Body of pancreas (tissue), 4 donors: ENCODE results near the gene PRMT6. TPM values are rescaled to one million over a fixed set of nuclear protein-coding genes. Genes with fewer than 3 reads are reported as not detected.
"Not testable (repeated sequence)": the region's sequence is repeated elsewhere in the genome, so short reads cannot be mapped to it uniquely, and the experiment has no call there.

ENCODE experiments used
- ATAC-seq: fragments of 150-250 bp; one replicate; pipeline ENCODE4 v1.9.1; 2016
- DNase-seq, 4 donors: peaks; one replicate each; pipeline ENCODE4 v3.0.0-alpha.2; 2019
- H3K27ac ChIP-seq, 4 donors: fragments of 200-600 bp; sonication (generic); 1 replicate in 3 of 4; 2 replicates in 1 of 4; pipeline versions ENCODE4 v1.5.1 to v1.6.1; 2016 to 2019; ENCODE audit warnings: mild to moderate bottlenecking in 1 of 4, mixed read lengths in 1 of 4, moderate library complexity in 1 of 4
- H3K27me3 ChIP-seq, 2 donors: fragments of 200-600 bp; sonication (generic); one replicate each; pipeline ENCODE4 v1.6.0; 2016; ENCODE audit warnings: mild to moderate bottlenecking in 1 of 2
- H3K36me3 ChIP-seq, 2 donors: fragments of 200-600 bp; sonication (generic); replicated peaks in 1 of 2; 2 replicates each; pipeline ENCODE4 v1.5.1; 2016; ENCODE audit warnings: low read depth in 2 of 2; ENCODE audit not compliant: insufficient read depth in 1 of 2
- H3K4me1 ChIP-seq: fragments of 200-600 bp; sonication (generic); one replicate; pipeline ENCODE4 v1.6.0; 2016
- H3K4me3 ChIP-seq, 2 donors: fragments of 200-600 bp; sonication (generic); 1 replicate in 1 of 2; 2 replicates in 1 of 2; pipeline ENCODE4 v1.5.1; 2016 to 2019
- H3K9me3 ChIP-seq, 3 donors: fragments of 200-600 bp; sonication (generic); 1 replicate in 2 of 3; 2 replicates in 1 of 3; pipeline ENCODE4 v1.5.1; 2016
- POLR2A ChIP-seq, 3 donors: fragments of 450-650 bp; IDR thresholded peaks; one replicate each; pipeline ENCODE4 v1.6.1; 2016; ENCODE audit warnings: antibody characterized with exemption in 3 of 3, mild to moderate bottlenecking in 2 of 3
- WGBS, 2 donors: methylation state at CpG; one replicate each; pipeline ENCODE4 v1.1.5; 2017; 5-methylcytosine and 5-hydroxymethylcytosine counted together
- intact Hi-C: fragments of 100-400 bp; cut with DNase I; formaldehyde crosslinking; loops from one replicate; pipeline ENCODE4 v1.15.1; 2023
- total RNA-seq, 2 donors: library from RNA; depleted of rRNA; stranded (reverse); fragments of >200 nt; gene quantifications; one replicate each; pipeline ENCODE4 v1.1.0, GENCODE V29; 2016
- TF ChIP-seq, protein P1 (sequence below), 7 experiments: fragments of 450-650 bp in 4 of 7; fragments of 200-600 bp in 3 of 7; sonication (generic) in 3 of 7; IDR thresholded peaks; one replicate each; pipeline ENCODE4 v1.5.1; 2016 to 2019; ENCODE audit warnings: antibody characterized with exemption in 7 of 7

Gene PRMT6
- total RNA-seq, 2 donors from 2014 or later, result 8.9 to 9.9 TPM

DNA sequence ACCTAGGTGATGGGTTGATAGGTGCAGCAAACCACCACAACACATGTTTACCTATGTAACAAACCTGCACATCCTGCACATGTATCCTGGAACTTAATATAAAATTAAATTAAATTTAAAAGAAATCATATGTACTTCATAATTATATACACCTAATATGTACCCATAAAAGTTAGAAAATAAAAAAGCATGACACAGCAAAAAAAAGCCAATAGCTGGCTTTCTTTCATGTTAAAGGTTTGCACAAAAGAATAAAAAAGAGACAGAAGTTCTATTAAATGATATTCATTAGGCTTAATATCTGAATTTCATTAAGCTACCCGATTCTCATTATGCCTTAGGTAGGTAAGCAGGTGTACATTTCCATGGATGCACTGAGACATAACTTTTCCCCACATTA, 5.2 kb upstream of the PRMT6 start:
- Histone ChIP-seq H3K27ac (no peak overlapping the region), H3K36me3 (no peaks in the 10 kb centered on the region), H3K4me3 (no peak overlapping the region), H3K4me1 (peaks cover 3% of the 10 kb centered on the region), H3K9me3 (no peaks in the 10 kb centered on the region), H3K27me3 (no peaks in the 10 kb centered on the region)
- WGBS, 2 donors, result 84 to 86% methylated on average over 1 of the region's 1 CpG
- TF ChIP-seq, protein P1, sequence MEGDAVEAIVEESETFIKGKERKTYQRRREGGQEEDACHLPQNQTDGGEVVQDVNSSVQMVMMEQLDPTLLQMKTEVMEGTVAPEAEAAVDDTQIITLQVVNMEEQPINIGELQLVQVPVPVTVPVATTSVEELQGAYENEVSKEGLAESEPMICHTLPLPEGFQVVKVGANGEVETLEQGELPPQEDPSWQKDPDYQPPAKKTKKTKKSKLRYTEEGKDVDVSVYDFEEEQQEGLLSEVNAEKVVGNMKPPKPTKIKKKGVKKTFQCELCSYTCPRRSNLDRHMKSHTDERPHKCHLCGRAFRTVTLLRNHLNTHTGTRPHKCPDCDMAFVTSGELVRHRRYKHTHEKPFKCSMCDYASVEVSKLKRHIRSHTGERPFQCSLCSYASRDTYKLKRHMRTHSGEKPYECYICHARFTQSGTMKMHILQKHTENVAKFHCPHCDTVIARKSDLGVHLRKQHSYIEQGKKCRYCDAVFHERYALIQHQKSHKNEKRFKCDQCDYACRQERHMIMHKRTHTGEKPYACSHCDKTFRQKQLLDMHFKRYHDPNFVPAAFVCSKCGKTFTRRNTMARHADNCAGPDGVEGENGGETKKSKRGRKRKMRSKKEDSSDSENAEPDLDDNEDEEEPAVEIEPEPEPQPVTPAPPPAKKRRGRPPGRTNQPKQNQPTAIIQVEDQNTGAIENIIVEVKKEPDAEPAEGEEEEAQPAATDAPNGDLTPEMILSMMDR (IDR thresholded peaks at IDR 0.05), result no peak
- no peak for TF ChIP-seq POLR2A (IDR thresholded peaks at IDR 0.05)
- DNase-seq (no peak), ATAC-seq (no peak)
- intact Hi-C loops, result no loop called here

DNA sequence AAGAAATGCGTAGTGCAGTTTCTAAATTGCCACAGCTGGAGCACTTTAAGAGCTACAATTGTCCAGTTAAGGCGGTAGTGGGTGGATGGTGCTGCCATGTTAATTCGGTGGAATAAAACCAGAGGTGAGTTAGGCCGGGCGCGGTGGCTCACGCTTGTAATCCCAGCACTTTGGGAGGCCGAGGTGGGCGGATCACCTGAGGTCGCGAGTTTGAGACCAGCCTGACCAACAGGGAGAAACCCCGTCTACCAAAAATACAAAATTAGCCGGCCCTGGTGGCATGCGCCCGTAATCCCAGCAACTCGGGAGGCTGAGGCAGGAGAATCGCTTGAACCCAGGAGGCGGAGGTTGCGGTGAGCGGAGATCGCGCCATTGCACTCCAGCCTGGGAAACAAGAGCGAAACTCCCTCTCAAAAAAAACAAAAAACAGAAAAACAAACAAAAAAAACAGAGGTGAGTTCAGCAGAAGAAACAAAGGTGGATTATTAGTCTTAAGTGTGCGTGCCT, 502 bp upstream of the PRMT6 start:
- DNase-seq, H3K36me3 ChIP-seq, intact Hi-C loops, H3K9me3 ChIP-seq, ATAC-seq, H3K27me3 ChIP-seq: not testable (repeated sequence)
- Histone ChIP-seq H3K4me1 (peaks cover 17% of the 10 kb centered on the region), H3K27ac (peak overlapping the region in 3 of 4 donors; percentile 84 to 89 (median 86)), H3K4me3 (peak overlapping the region; percentile 88 to 100)
- 83 to 87% methylated on average over 24 of the region's 24 CpGs for WGBS, 2 donors

DNA sequence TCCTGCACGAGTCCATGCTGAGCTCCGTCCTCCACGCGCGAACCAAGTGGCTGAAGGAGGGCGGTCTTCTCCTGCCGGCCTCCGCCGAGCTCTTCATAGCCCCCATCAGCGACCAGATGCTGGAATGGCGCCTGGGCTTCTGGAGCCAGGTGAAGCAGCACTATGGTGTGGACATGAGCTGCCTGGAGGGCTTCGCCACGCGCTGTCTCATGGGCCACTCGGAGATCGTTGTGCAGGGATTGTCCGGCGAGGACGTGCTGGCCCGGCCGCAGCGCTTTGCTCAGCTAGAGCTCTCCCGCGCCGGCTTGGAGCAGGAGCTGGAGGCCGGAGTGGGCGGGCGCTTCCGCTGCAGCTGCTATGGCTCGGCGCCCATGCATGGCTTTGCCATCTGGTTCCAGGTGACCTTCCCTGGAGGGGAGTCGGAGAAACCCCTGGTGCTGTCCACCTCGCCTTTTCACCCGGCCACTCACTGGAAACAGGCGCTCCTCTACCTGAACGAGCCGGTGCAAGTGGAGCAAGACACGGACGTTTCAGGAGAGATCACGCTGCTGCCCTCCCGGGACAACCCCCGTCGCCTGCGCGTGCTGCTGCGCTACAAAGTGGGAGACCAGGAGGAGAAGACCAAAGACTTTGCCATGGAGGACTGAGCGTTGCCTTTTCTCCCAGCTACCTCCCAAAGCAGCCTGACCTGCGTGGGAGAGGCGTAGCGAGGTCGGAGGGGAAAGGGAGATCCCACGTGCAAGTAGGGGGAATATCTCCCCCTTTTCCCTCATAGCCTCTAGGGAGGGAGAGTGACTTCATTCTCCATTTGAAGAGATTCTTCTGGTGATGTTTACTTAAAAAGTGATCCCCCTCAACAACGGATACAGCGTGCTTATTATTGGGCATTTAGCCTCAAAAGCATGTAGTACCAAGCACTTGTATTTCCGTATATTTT, 991 bp downstream of the PRMT6 start:
- peak overlapping the region; percentile 80 to 89 (median 85) for H3K27ac ChIP-seq
- TF ChIP-seq POLR2A (IDR thresholded peaks at IDR 0.05), result peak; percentile 46 to 73 (median 49)
- TF ChIP-seq, protein P1 (IDR thresholded peaks at IDR 0.05), result no peak
- 3 to 9% methylated on average over 30 to 55 of the region's 55 CpGs for WGBS, 2 donors
- intact Hi-C loops, result no loop called here
- no peaks in the 10 kb centered on the region for H3K9me3 ChIP-seq
- H3K27me3 ChIP-seq, result no peaks in the 10 kb centered on the region
- H3K4me3 ChIP-seq, result peak overlapping the region; percentile 88 to 100
- ATAC-seq (peak; percentile 83), DNase-seq (peak; percentile 77 to 87 (median 81))
- H3K4me1 ChIP-seq, result peaks cover 17% of the 10 kb centered on the region
- no peaks in the 10 kb centered on the region for H3K36me3 ChIP-seq

DNA sequence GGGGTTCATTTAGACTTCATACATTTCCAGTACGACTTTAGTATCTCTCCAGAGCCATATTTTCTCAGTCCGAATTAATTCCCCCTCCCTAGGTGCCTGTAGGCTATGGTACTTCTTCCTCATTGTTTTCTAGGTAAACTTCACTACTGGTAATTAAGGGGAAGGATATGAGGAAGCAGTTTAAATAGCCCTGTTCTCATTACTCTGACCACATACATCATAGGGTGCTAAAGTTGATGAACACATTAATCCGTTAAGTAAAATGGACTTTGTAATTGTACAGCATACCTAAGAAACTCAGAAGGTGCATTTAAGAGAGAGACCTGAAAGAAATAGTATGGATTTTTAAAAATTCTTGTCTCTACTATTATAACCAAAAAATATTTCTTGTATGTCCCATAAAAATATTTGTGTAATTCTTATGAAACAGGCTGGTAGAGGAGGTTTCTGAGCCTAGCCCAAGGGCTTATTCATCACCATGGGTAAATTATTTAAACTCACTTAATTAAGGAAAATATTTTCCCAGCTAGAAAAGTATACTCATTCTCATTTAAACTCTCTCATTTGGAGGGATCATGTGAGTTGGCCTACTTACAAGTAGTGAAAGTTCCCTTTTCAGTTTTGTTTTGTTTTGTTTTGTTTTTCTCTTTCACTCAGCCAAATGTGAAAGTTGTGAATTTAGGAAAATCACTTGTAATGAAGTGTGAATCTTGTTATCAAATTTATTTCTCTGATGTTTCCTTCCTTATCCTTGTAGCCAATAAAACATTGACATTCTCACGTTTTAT, 2.0 kb downstream of the PRMT6 start:
- no peaks in the 10 kb centered on the region for H3K27me3 ChIP-seq
- H3K27ac ChIP-seq, result no peak overlapping the region
- DNase-seq, result no peak
- no peak overlapping the region for H3K4me3 ChIP-seq
- TF ChIP-seq, protein P1 (IDR thresholded peaks at IDR 0.05), result no peak
- TF ChIP-seq POLR2A (IDR thresholded peaks at IDR 0.05), result no peak
- no peak for ATAC-seq
- H3K4me1 ChIP-seq, result peaks cover 17% of the 10 kb centered on the region
- intact Hi-C loops, result no loop called here
- 49 to 69% methylated on average over 4 of the region's 4 CpGs for WGBS, 2 donors
- H3K9me3 ChIP-seq, result no peaks in the 10 kb centered on the region
- H3K36me3 ChIP-seq, result no peaks in the 10 kb centered on the region

DNA sequence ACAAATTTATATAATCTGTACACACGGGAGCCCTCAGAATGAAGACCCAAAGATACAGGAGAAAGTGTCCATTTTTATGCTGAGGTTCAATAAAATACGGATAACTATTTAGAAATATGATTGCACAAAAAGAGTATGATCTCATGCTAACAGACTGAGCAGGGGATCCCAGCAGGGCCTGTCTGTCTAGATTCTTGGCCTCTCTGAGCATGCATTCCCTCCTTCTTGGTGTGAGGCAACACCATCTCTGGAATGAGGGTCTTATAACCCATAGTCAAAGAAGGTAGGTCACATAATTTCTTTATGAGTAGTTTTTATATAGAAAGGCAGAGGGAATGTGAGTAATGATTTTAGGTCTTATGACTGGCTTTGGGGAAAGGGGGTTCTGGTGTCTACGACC, 5.4 kb downstream of the PRMT6 start:
- ATAC-seq (no peak), DNase-seq (no peak)
- Histone ChIP-seq H3K27ac (no peak overlapping the region), H3K36me3 (no peaks in the 10 kb centered on the region), H3K4me3 (no peak overlapping the region), H3K4me1 (peaks cover 14% of the 10 kb centered on the region), H3K27me3 (no peaks in the 10 kb centered on the region), H3K9me3 (no peaks in the 10 kb centered on the region)
- 78 to 79% methylated on average over 3 of the region's 3 CpGs for WGBS, 2 donors
- no peak for TF ChIP-seq POLR2A (IDR thresholded peaks at IDR 0.05)
- TF ChIP-seq, protein P1 (IDR thresholded peaks at IDR 0.05), result no peak
- intact Hi-C loops, result no loop called here
